ENCODE measurements around the gene FARP1. TPM values are rescaled to one million over a fixed set of nuclear protein-coding genes. Genes with fewer than 3 reads are reported as not detected.

The FARP1 gene
- total RNA-seq, 2 experiments from 2014 or later, result 0.21 to 0.48 TPM

DNA sequence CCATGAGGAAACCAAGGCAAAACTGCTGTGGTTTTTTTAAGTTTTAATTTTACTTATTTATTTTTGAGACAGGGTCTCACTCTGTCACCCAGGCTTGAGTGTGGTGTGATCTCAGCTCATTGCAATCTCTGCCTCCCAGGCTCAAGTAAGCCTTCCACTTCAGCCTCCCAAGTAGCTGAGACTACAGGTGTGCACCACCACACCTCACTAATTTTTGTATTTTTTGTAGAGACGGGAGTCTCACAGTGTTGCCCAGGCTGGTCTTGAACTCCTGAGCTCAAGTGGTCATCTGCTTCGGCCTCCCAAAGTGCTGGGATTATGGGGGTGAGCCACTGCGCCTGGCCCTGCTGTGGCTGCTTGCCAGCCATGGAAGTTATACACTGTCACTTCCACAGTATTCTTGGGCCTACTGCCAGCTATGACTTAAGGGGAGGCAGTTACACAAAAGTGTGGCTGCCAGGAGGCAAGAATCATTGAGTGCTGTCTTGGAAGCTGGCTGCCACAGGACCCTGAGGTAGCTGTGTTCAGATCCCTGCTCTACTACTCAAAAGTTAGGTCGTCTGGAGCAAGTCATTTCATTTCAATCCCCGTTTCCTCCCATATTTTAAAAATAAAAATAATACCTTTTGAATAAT is 12.7 kb downstream of the FARP1 start:
- DNase-seq, result no peak
- Mint-ChIP-seq H3K9me3 (no peaks in the 10 kb centered on the region), H3K27ac (no peak overlapping the region), H3K4me3 (no peak overlapping the region), H3K36me3 (no peaks in the 10 kb centered on the region), H3K4me1 (no peaks in the 10 kb centered on the region), H3K27me3 (peaks cover 39% of the 10 kb centered on the region)

DNA sequence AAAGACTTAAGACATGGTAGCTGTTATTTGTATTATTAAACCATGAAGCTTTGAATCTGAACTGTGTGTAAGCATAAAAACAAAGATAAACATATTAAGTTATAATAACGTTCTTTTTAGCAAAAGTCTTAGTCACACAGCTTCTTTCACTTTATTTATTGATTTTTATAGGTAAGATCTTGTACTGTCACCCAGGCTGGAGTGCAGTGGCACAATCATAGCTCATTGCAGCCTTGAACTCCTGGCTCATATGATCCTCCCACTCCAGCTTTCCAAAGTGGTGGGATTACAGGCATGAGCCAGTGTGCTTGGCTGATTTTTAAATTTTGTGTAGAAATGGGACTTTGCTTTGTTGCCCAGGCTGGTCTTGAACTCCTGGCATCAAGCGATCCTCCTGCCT is 13.4 kb downstream of the FARP1 start:
- H3K4me1 Mint-ChIP-seq, result no peaks in the 10 kb centered on the region
- DNase-seq, result no peak
- H3K9me3 Mint-ChIP-seq, result no peaks in the 10 kb centered on the region
- no peak overlapping the region for H3K4me3 Mint-ChIP-seq
- H3K36me3 Mint-ChIP-seq, result no peaks in the 10 kb centered on the region
- H3K27ac Mint-ChIP-seq, result no peak overlapping the region
- H3K27me3 Mint-ChIP-seq, result peaks cover 32% of the 10 kb centered on the region

DNA sequence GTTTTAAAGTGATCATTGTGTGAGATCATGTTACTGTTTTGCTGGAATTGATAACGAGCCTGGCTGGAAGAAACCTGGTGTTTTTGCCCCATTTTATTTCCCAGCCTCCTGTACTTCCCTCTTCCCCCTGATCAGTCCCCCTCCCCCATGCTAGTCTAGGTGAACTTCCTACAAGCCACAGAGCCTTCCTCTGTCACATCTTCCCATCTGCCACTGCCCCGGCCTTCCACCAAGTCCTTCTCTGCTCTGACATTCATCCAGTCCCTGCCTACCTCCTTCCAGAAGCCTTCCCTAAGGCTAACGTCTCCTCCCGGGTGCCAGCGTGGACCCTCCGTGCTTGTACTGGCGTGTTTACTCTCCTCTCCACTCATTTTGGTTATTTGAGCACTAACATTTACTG is 14.3 kb downstream of the FARP1 start:
- no peak overlapping the region for H3K27ac Mint-ChIP-seq

DNA sequence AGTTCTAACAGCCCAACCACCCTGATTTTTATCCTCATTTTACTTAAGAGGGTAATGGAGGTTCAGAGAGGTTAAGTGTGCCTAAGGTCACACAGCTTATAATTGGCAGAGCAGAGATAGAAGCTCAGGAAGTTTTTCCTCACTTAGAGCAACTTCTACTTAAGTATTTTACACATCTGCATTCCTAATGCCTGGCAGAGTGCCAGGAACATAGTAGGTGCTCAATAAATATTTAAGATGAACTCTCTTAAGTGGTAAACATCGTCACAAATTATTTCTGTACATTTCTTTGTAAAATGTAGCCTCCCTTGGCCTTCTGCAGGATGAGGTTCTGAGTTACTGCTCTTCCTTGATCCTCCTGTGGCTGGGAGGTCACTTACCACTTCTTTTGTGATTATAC is 14.7 kb downstream of the FARP1 start:
- Mint-ChIP-seq H3K4me1 (no peaks in the 10 kb centered on the region), H3K27me3 (peaks cover 22% of the 10 kb centered on the region), H3K4me3 (no peak overlapping the region), H3K36me3 (no peaks in the 10 kb centered on the region), H3K27ac (no peak overlapping the region), H3K9me3 (no peaks in the 10 kb centered on the region)
- DNase-seq, result no peak

More for the DNA sequence above, 14.3 kb downstream of the FARP1 start:
- Mint-ChIP-seq H3K9me3 (no peaks in the 10 kb centered on the region), H3K27me3 (peaks cover 27% of the 10 kb centered on the region), H3K4me1 (no peaks in the 10 kb centered on the region), H3K4me3 (no peak overlapping the region), H3K36me3 (no peaks in the 10 kb centered on the region)
- DNase-seq, result no peak

DNA sequence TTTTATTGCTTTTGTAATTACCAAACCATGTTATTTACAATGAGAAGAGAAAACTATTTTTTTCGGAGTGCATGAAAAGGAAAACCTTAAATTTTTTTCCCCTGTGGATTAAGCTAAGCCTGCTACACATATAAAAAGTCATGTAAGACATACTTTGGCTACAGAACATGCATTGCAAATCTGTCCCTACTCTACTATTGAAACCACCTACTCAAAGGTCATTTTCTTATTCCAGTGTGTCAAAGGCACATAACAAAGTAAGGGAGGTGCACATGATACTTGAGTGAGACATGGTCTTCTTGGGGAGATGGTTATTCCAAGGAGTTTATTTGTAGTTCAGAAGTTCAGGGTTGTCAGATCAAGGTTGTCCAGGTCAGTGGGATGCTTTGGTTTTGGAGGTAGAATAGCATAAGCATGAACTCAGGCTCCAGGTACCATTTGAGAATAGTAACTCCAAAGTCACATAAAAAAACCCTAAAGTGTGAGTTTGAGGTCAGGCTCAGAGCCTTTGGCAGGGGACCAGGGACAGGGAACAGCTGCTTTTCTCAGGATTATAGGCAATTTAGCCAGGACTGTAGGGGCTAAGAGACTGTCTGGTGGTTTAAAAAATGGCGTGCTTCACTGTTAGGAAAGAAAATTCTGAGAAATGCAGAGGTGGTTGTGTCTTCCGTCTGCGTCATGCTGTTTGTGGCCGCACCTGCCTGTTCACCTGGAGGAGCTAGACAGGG is 15.4 kb downstream of the FARP1 start:
- Mint-ChIP-seq H3K27ac (no peak overlapping the region), H3K27me3 (peaks cover 17% of the 10 kb centered on the region), H3K4me1 (no peaks in the 10 kb centered on the region), H3K36me3 (no peaks in the 10 kb centered on the region), H3K4me3 (no peak overlapping the region), H3K9me3 (no peaks in the 10 kb centered on the region)
- no peak for DNase-seq

DNA sequence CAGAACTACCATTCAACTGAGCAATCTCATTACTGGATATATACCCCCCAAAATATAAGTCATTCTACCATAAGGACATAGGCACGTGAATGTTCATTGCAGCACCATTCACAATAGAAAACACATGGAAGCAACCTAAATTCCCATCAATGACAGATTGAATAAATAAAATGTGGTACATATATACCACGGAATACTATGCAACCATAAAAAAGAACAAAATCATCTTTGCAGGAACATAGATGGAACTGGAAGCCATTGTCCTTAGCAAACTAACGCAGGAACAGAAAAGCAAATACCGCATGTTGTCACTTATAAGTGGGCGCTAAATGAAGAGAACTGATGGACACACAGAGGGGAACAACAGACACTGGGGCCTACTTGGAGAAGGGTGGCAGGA is 20.0 kb downstream of the FARP1 start:
- H3K4me3 Mint-ChIP-seq, result no peak overlapping the region
- H3K36me3 Mint-ChIP-seq, result no peaks in the 10 kb centered on the region
- H3K4me1 Mint-ChIP-seq, result no peaks in the 10 kb centered on the region
- peaks cover 4% of the 10 kb centered on the region for H3K27me3 Mint-ChIP-seq
- H3K9me3 Mint-ChIP-seq, result no peaks in the 10 kb centered on the region
- no peak for DNase-seq
- no peak overlapping the region for H3K27ac Mint-ChIP-seq

DNA sequence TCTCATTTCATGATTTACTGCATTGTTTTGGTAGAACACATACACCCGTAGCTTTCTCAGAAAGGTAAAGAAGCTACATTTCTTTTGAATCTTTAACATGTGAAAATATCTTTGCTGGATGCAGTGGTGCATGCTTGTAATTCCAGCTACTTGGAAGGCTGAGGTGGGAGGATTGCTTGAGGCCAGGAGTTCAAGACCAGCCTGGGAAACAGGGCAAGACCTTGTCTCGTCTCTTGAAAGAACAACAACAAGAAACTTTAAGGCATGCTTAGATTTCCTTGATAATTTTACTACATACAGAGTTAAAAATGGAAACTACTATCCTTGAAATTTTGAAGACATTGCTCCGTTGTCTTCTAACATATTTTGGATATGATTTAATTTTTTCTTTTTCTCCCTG is 26.4 kb downstream of the FARP1 start:
- H3K9me3 Mint-ChIP-seq, result no peaks in the 10 kb centered on the region
- H3K36me3 Mint-ChIP-seq, result no peaks in the 10 kb centered on the region
- H3K4me1 Mint-ChIP-seq, result no peaks in the 10 kb centered on the region
- H3K27ac Mint-ChIP-seq, result no peak overlapping the region
- DNase-seq, result no peak
- H3K27me3 Mint-ChIP-seq, result peaks cover 26% of the 10 kb centered on the region
- H3K4me3 Mint-ChIP-seq, result no peak overlapping the region

DNA sequence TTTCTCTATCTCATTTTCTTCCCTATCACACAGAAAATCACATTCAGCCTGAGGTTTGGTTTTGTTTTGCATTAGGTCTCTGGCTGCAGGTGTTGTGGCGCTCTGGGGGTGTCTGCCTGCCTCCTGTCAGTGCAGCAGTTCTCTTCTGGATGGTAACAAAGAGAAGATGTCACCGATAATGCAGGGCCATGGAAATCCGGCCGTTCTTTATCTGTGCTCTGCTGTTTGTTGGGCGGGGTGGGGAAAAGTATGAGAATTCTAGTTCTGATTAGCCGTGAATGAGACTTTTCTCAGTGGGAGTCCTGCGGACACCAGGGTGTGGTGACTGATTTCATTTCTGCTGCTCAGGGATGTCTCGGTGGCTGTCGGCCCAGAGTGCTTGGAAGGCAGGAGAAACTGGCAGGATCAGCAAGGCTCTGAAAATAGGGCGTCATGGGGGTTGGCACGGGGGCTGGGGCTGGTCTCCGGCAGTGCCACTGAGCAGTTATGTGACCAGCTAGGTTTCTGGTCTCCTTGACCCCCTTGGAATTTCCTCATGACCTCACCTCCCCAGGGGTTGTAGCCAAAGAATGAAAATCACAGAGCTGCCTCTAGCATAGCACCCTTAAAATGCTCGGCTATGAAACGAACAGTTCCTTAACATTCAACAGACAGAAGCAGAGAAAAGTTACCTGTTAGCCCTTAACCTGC is 29.2 kb downstream of the FARP1 start:
- DNase-seq, result no peak
- H3K4me1 Mint-ChIP-seq, result no peaks in the 10 kb centered on the region
- peaks cover 26% of the 10 kb centered on the region for H3K27me3 Mint-ChIP-seq
- no peaks in the 10 kb centered on the region for H3K36me3 Mint-ChIP-seq
- H3K4me3 Mint-ChIP-seq, result no peak overlapping the region
- no peak overlapping the region for H3K27ac Mint-ChIP-seq
- no peaks in the 10 kb centered on the region for H3K9me3 Mint-ChIP-seq

DNA sequence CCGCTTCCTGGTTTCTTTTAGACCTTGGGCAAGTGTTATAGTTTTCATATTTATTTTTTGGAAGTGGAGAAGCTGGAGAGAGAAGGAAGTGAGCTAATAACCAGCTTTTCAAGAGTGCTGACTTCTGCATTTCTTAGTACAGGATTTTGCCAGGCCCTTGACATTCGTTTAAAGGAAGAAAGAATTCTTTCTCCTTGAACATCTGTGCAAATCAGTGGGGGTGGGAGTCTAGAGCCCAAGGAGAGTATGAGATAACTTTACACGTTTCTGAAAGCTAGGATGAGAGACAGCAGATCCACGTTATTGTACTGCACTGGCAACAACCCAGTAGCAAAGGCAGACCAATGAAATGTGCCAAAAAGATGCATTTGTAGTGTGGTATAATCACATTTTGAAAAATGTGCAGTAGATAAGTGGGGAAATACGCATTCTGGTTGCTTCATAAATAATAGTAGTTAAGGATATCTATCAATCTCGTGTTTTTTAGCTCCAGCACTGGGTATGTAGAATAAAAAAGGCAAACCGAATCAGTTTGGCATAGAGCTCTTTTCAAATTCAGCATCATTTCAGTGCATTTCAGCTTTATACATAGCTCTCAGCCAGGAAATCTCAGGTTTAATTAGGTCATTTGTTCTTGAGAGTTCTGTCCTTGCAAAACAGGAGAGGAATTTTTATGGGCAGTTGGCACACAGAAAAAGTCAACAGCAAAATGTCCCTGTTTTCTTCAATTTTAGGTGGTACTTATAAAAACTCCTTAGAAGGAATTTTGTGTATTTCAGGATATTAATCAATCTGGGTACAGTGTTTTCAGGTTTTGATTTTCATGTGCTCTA is 29.9 kb downstream of the FARP1 start:
- H3K27ac Mint-ChIP-seq, result no peak overlapping the region
- H3K4me1 Mint-ChIP-seq, result no peaks in the 10 kb centered on the region
- no peaks in the 10 kb centered on the region for H3K9me3 Mint-ChIP-seq
- no peak for DNase-seq
- no peak overlapping the region for H3K4me3 Mint-ChIP-seq
- peaks cover 26% of the 10 kb centered on the region for H3K27me3 Mint-ChIP-seq
- H3K36me3 Mint-ChIP-seq, result no peaks in the 10 kb centered on the region

DNA sequence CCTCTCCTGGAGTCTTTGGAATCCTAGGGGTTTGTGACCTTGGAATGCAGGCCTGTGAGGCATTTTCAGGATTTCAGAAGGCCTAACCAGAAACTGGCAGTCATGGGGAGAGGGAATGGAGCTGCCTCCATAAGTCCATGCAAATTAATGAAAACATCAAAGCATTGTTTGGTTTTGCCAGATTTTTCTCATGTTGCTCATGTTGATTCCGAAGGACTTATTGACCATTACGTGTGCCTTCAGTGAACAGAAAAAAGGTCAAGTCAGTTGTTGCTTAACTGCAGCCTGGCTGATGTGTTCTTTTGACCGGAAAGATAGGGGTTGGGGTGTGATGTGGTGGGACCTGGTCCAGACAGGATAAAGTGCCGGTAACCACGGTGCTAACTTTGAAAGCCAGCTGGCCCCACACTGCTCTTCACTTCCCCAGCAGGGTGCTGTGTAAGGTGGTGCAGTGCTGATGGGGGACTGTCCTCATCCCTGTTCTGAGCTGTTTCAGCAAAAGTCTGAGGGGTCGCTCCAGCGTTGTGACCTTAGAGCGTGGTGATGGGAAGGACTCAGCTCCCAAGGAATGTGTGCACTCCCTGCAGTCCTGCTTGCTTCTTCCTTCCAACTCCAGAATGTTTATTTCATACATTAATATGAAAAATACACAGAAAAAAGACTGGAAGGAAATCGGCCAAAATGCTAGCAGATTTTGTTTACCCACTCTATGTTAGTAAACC is 30.7 kb downstream of the FARP1 start:
- H3K36me3 Mint-ChIP-seq, result no peaks in the 10 kb centered on the region
- H3K27me3 Mint-ChIP-seq, result peaks cover 24% of the 10 kb centered on the region

DNA sequence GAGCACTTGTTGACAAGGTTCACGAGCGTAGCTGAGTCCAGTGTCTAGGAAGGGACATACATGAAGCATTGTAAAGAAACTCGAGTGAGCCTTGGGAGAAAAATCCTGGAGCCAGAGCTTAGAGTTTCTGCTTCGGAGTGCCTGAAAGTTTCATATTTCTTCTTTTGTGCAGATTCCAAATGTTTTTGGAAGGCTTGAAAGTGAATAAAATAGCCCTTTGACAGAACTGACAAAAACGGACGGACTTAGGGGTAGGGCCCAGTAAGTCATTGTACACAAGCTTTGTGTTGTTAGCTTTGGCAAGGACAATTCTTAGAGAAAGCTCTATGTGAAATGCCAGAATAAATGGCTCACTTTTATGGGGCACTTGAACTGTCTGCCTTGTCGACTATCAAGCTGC is 31.4 kb downstream of the FARP1 start:
- H3K9me3 Mint-ChIP-seq, result no peaks in the 10 kb centered on the region

More for the DNA sequence above, 30.7 kb downstream of the FARP1 start:
- Mint-ChIP-seq H3K27ac (no peak overlapping the region), H3K9me3 (no peaks in the 10 kb centered on the region), H3K4me1 (no peaks in the 10 kb centered on the region), H3K4me3 (no peak overlapping the region)
- no peak for DNase-seq

DNA sequence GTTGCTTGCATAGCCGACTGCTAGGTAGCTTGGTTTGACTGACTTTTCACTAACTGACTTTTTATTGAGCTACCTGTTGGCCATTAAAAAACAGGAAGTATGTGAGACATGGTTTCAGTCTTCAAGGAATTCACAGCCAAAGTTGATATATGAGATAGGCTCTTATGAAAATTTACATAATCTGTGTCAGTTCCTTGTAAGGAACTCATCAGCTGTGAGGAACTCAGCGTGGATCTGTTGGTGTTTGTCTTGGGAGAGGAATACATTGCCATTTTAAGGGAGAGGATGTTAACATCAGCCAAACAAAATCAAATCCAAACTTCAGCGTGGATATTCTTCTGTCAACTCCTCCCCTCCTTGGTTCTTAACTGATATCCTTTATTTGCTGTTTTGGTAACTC is 32.1 kb downstream of the FARP1 start:
- no peaks in the 10 kb centered on the region for H3K4me1 Mint-ChIP-seq
- H3K27me3 Mint-ChIP-seq, result peaks cover 21% of the 10 kb centered on the region
- no peaks in the 10 kb centered on the region for H3K36me3 Mint-ChIP-seq
- no peak overlapping the region for H3K4me3 Mint-ChIP-seq
- no peak overlapping the region for H3K27ac Mint-ChIP-seq
- no peak for DNase-seq
- no peaks in the 10 kb centered on the region for H3K9me3 Mint-ChIP-seq

More for the DNA sequence above, 31.4 kb downstream of the FARP1 start:
- no peak overlapping the region for H3K4me3 Mint-ChIP-seq
- peaks cover 22% of the 10 kb centered on the region for H3K27me3 Mint-ChIP-seq
- H3K4me1 Mint-ChIP-seq, result no peaks in the 10 kb centered on the region
- H3K36me3 Mint-ChIP-seq, result no peaks in the 10 kb centered on the region
- DNase-seq, result no peak
- H3K27ac Mint-ChIP-seq, result no peak overlapping the region

DNA sequence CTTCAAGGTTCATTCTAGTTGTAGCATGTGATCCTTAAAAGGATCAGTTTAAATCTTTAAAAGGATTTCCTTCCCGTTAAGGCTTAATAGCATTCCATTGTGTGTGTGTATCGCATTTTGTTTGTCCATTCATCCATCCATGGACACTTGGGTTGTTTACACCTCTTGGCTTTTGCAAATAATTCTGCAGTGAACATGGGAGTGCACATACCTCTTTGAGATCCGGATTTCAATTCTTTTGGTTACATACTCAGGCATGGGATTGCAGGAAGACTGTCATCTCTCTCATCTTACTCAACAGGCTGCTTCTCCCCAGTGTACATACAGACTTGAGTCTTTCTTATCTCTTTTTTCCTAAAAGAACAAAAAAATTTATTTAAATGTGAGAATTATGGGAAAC is 32.9 kb downstream of the FARP1 start:
- Mint-ChIP-seq H3K27me3 (peaks cover 15% of the 10 kb centered on the region), H3K9me3 (no peaks in the 10 kb centered on the region), H3K36me3 (no peaks in the 10 kb centered on the region), H3K4me1 (no peaks in the 10 kb centered on the region), H3K27ac (no peak overlapping the region), H3K4me3 (no peak overlapping the region)
- DNase-seq, result no peak

DNA sequence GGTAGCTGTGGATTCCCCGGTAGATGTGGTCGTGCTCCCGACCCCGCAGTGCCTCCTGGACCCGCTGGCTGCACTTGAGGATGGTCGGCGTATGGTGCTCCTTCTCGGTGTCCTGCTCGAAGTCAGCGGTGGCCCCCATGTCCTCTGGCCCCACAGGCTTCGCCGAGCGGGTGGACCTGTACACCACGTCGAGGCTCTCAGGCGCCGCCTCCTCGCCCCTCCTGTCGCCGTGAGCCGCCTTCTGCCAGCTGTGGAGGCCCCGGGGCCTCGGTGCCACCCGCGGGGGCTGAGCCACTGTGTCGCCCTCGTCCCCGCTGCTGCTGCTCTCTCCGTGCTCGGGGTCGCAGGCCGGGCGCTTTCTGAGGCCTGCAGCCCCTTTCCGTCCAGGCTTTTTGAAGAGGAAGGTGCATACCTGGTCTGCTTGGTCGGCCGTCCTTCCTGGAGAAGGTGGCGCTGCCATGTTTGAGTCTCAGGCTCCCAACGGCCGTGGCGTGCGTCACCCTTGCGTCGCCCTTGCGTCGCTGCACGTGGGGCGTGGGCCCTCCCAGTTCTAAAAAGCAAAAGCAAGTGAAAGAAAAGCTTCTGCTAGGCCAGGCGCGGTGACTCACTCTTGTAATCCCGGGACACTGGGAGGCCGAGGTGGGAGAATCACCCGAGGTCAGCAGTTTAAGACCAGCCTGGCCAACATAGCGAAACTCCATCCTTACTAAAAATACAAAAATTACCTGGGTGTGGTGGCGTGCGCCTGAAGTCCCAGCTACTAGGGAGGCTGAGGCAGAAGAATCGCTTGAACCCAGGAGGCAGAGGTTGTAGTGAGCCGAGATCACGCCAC is 34.1 kb downstream of the FARP1 start, which contains the start of gene RNF113B:
Gene RNF113B (minus strand): TSS at position 493 of the 832 bp plus-strand sequence. CDS start 33 bp downstream, at position 460.
- no peak within 1 kb of the TSS for H3K4me3 Mint-ChIP-seq
- no peaks in the 10 kb centered on the region for H3K4me1 Mint-ChIP-seq
- no peak for DNase-seq
- H3K27me3 Mint-ChIP-seq, result peaks cover 10% of the 10 kb centered on the region
- no peaks in the 10 kb centered on the region for H3K36me3 Mint-ChIP-seq
- H3K27ac Mint-ChIP-seq, result no peak within 1 kb of the TSS
- H3K9me3 Mint-ChIP-seq, result no peaks in the 10 kb centered on the region

Measured in activated naive CD8-positive, alpha-beta T cell treated with anti-CD3 and anti-CD28 coated beads for 36 hours (primary cell).